ENCODE data around the gene FEM1B. TPM values are rescaled to one million over a fixed set of nuclear protein-coding genes. Genes with fewer than 3 reads are reported as not detected.

Gene FEM1B
- total and polyA plus RNA-seq, 9 donors, result 18.3 to 40.9 (median 36.5) TPM

- Histone ChIP-seq H3K4me1 (ENCODE audit: control insufficient read depth, insufficient read depth, low read length) (peaks cover 88% of the 10 kb centered on the region), H3K9me3 (replicated peaks; ENCODE audit: control insufficient read depth, low read depth, low read length) (no peaks in the 10 kb centered on the region), H3K27me3 (ENCODE audit: control insufficient read depth, insufficient read depth, low read length) (no peaks in the 10 kb centered on the region), H3K36me3 (ENCODE audit: control insufficient read depth, insufficient read depth, low read length) (no peaks in the 10 kb centered on the region), H3K4me3 (ENCODE audit: low read length) (no peak overlapping the region), H3K27ac (ENCODE audit: low read length) (no peak overlapping the region)
- 75% methylated on average over 8 of the region's 14 CpGs for WGBS (ENCODE audit: insufficient coverage)
- no peak for DNase-seq
These were observed 66.2 kb downstream of the FEM1B start for GRCh38 chr15:68343579-68344225.

- DNase-seq, result no peak
- Histone ChIP-seq H3K9me3 (replicated peaks; ENCODE audit: control insufficient read depth, low read depth, low read length) (no peaks in the 10 kb centered on the region), H3K27me3 (ENCODE audit: control insufficient read depth, insufficient read depth, low read length) (no peaks in the 10 kb centered on the region), H3K4me3 (ENCODE audit: low read length) (no peak overlapping the region), H3K36me3 (ENCODE audit: control insufficient read depth, insufficient read depth, low read length) (no peaks in the 10 kb centered on the region), H3K4me1 (ENCODE audit: control insufficient read depth, insufficient read depth, low read length) (peaks cover 88% of the 10 kb centered on the region), H3K27ac (ENCODE audit: low read length) (no peak overlapping the region)
- WGBS (ENCODE audit: insufficient coverage), result 94% methylated on average over 5 of the region's 7 CpGs
These were observed 67.1 kb downstream of the FEM1B start for GRCh38 chr15:68344600-68344999.

Other genes starting within 250 kb of the FEM1B start
- 18.8 TPM for gene PIAS1, start 223.4 kb upstream of the FEM1B start, total RNA-seq
- 10 to 100 TPM; 22.8 to 31.9 (median 25.9) TPM for gene PIAS1, start 223.4 kb upstream of the FEM1B start, polyA plus RNA-seq (ENCODE audit: insufficient read depth in 1 of 8, insufficient read length in 8 of 8, low replicate concordance in 1 of 8)
- gene CALML4, start 72.4 kb upstream of the FEM1B start, total RNA-seq, result 11.3 TPM
- gene CALML4, start 72.4 kb upstream of the FEM1B start, polyA plus RNA-seq (ENCODE audit: insufficient read depth in 1 of 8, insufficient read length in 8 of 8, low replicate concordance in 1 of 8), result 10 to 100 TPM in 2 of 8 donors, 1 to 10 TPM in 6; 6.7 to 14.3 (median 8.1) TPM
- gene CLN6, start 48.0 kb upstream of the FEM1B start, total RNA-seq, result 8.2 TPM
- 10 to 100 TPM; 15.7 to 22.0 (median 18.6) TPM for gene CLN6, start 48.0 kb upstream of the FEM1B start, polyA plus RNA-seq (ENCODE audit: insufficient read depth in 1 of 8, insufficient read length in 8 of 8, low replicate concordance in 1 of 8)
- gene ITGA11, start 154.4 kb downstream of the FEM1B start, total RNA-seq, result 10.2 TPM
- gene ITGA11, start 154.4 kb downstream of the FEM1B start, polyA plus RNA-seq (ENCODE audit: insufficient read depth in 1 of 8, insufficient read length in 8 of 8, low replicate concordance in 1 of 8), result 10 to 100 TPM in 2 of 8 donors, 1 to 10 TPM in 6; 1.8 to 17.9 (median 4.8) TPM